Fibroblast of peridontal ligament (primary cell): Measurements from ENCODE around the gene KATNBL1.

ENCODE experiments used
- DNase-seq: peaks from one replicate; pipeline ENCODE4 v3.0.0-alpha.2; 2010; ENCODE audit errors: extremely low read depth

KATNBL1 gene

GRCh38 chr15:34209421-34210282 lies at the start of gene KATNBL1:
Gene KATNBL1, minus strand, starts transcription at chr15:34210096. Its CDS starts 46,420 bp downstream, at chr15:34163676.
- DNase-seq = peak; percentile 91

GRCh38 chr15:34259566-34259965 lies 49.7 kb upstream of the KATNBL1 start:
- DNase-seq = no peak

- DNase-seq = no peak
Measured at GRCh38 chr15:34258151-34258550, 48.3 kb upstream of the KATNBL1 start.

- DNase-seq = no peak
Measured at GRCh38 chr15:34252545-34252944, 42.6 kb upstream of the KATNBL1 start.

- DNase-seq = no peak
Measured at GRCh38 chr15:34248190-34248589, 38.3 kb upstream of the KATNBL1 start.

- no peak for DNase-seq
Measured at GRCh38 chr15:34246276-34246976, 36.5 kb upstream of the KATNBL1 start.

GRCh38 chr15:34243226-34243625 lies 33.3 kb upstream of the KATNBL1 start:
- DNase-seq = no peak

- DNase-seq = no peak
Measured at GRCh38 chr15:34242331-34242710, 32.4 kb upstream of the KATNBL1 start.

GRCh38 chr15:34241376-34242330 lies 31.8 kb upstream of the KATNBL1 start:
- peak; percentile 67 for DNase-seq

GRCh38 chr15:34240537-34240936 lies 30.6 kb upstream of the KATNBL1 start:
- DNase-seq = no peak

GRCh38 chr15:34239151-34239808 lies 29.4 kb upstream of the KATNBL1 start:
- peak; percentile 80 for DNase-seq

- no peak for DNase-seq
Measured at GRCh38 chr15:34233614-34234013, 23.7 kb upstream of the KATNBL1 start.

- DNase-seq = peak; percentile 27
Measured at GRCh38 chr15:34223904-34224596, 14.2 kb upstream of the KATNBL1 start.

GRCh38 chr15:34217587-34218225 lies 7.8 kb upstream of the KATNBL1 start:
- DNase-seq = peak; percentile 40

- no peak for DNase-seq
Measured at GRCh38 chr15:34216527-34217270, 6.8 kb upstream of the KATNBL1 start.

GRCh38 chr15:34214135-34214534 lies 4.2 kb upstream of the KATNBL1 start:
- DNase-seq = no peak

GRCh38 chr15:34213690-34214089 lies 3.8 kb upstream of the KATNBL1 start:
- no peak for DNase-seq

- DNase-seq = no peak
Measured at GRCh38 chr15:34206011-34206410, 3.9 kb downstream of the KATNBL1 start.

- no peak for DNase-seq
Measured at GRCh38 chr15:34203936-34204335, 6.0 kb downstream of the KATNBL1 start.

GRCh38 chr15:34203305-34203704 lies 6.6 kb downstream of the KATNBL1 start:
- DNase-seq = no peak
